ENCODE measurements around the gene MICALL2.

The MICALL2 gene

GRCh38 chr7:1430056-1430845 is 29.0 kb downstream of the MICALL2 start:
- Histone ChIP-seq H3K36me3 (ENCODE audit: control insufficient read depth, insufficient read depth, low read length) (no peaks in the 10 kb centered on the region), H3K9me3 (ENCODE audit: control insufficient read depth, insufficient read depth, low read depth, low read length) (no peaks in the 10 kb centered on the region), H3K27ac (ENCODE audit: low read depth, low read length) (no peak overlapping the region), H3K27me3 (ENCODE audit: control insufficient read depth, insufficient read depth, low read length) (no peaks in the 10 kb centered on the region), H3K4me1 (ENCODE audit: control insufficient read depth, insufficient read depth, low read length) (peaks cover 8% of the 10 kb centered on the region; the same call in 1 of the 2 replicates), H3K9ac (ENCODE audit: low read length) (no peak overlapping the region), H3K4me3 (ENCODE audit: low read depth, low read length) (no peak overlapping the region)

- H3K36me3 ChIP-seq (ENCODE audit: control insufficient read depth, insufficient read depth, low read length) = no peaks in the 10 kb centered on the region
- no peaks in the 10 kb centered on the region; the same call in 1 of the 2 replicates for H3K27me3 ChIP-seq (ENCODE audit: control insufficient read depth, insufficient read depth, low read length)
- H3K4me1 ChIP-seq (ENCODE audit: control insufficient read depth, insufficient read depth, low read length) = peaks cover 8% of the 10 kb centered on the region; the same call in 1 of the 2 replicates
- H3K9ac ChIP-seq (ENCODE audit: low read length) = no peak overlapping the region
- H3K27ac ChIP-seq (ENCODE audit: low read depth, low read length) = no peak overlapping the region
- H3K4me3 ChIP-seq (ENCODE audit: low read depth, low read length) = no peak overlapping the region
- H3K9me3 ChIP-seq (ENCODE audit: control insufficient read depth, insufficient read depth, low read depth, low read length) = no peaks in the 10 kb centered on the region
Observed at GRCh38 chr7:1428941-1429501, 30.2 kb downstream of the MICALL2 start.

DNA sequence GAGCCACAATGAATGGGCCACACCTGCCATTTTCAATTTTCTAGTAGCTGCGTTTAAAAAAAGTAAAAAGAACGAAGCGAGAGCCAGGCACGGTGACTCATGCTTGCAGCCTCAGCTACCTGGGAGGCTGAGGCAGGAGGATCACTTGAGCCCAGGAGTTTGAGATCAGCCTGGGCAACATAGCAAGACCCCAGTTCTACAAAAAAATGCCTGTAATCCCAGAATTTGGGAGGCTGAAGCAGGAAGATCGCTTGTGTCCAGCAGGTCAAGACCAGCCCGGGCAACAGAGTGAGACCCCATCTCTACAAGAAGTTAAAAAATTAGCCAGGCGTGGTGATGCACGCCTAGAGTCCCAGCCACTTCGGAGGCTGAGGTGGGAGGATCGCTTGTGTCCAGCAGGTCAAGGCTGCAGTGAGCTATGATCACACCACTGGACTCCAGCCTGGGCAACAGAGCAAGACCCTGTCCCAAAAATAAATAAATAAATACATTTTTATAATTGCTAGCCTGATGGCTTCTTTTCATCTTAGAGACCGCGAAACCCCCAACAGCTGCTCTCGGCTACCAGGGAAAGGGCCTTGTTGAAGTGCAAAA is 32.1 kb downstream of the MICALL2 start:
- no peak overlapping the region for H3K27ac ChIP-seq (ENCODE audit: low read depth, low read length)
- H3K9me3 ChIP-seq (ENCODE audit: control insufficient read depth, insufficient read depth, low read depth, low read length) = no peaks in the 10 kb centered on the region
- no peaks in the 10 kb centered on the region for H3K36me3 ChIP-seq (ENCODE audit: control insufficient read depth, insufficient read depth, low read length)
- no peak overlapping the region for H3K4me3 ChIP-seq (ENCODE audit: low read depth, low read length)
- H3K9ac ChIP-seq (ENCODE audit: low read length) = no peak overlapping the region
- H3K27me3 ChIP-seq (ENCODE audit: control insufficient read depth, insufficient read depth, low read length) = peaks cover 6% of the 10 kb centered on the region; the same call in 1 of the 2 replicates
- peaks cover 8% of the 10 kb centered on the region; the same call in 1 of the 2 replicates for H3K4me1 ChIP-seq (ENCODE audit: control insufficient read depth, insufficient read depth, low read length)

DNA sequence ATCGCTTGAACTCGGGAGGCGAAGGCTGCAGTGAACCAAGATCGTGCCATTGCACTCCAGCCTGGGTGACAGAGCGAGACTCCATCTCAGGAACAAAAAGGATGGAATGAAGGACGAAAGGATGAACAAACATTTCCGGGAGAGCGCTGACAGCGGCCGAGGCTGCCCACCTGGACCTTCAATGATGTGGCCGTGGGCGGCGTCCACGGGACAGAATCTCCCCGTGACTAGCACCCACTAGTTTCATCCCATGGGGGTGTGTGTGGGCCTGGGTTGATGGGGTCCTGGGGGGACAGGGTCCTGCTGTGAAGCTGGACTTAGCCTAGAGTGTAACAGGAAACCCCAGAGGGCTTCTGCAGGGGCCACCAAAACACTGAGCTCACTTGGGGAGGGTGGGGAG is 32.8 kb downstream of the MICALL2 start:
- Histone ChIP-seq H3K4me1 (ENCODE audit: control insufficient read depth, insufficient read depth, low read length) (peaks cover 8% of the 10 kb centered on the region; the same call in 1 of the 2 replicates), H3K9me3 (ENCODE audit: control insufficient read depth, insufficient read depth, low read depth, low read length) (no peaks in the 10 kb centered on the region), H3K27me3 (ENCODE audit: control insufficient read depth, insufficient read depth, low read length) (peaks cover 6% of the 10 kb centered on the region; the same call in 1 of the 2 replicates), H3K27ac (ENCODE audit: low read depth, low read length) (no peak overlapping the region), H3K4me3 (ENCODE audit: low read depth, low read length) (no peak overlapping the region), H3K36me3 (ENCODE audit: control insufficient read depth, insufficient read depth, low read length) (no peaks in the 10 kb centered on the region), H3K9ac (ENCODE audit: low read length) (no peak overlapping the region)

GRCh38 chr7:1425292-1426136 is 33.8 kb downstream of the MICALL2 start:
- peaks cover 8% of the 10 kb centered on the region; the same call in 1 of the 2 replicates for H3K4me1 ChIP-seq (ENCODE audit: control insufficient read depth, insufficient read depth, low read length)
- H3K27me3 ChIP-seq (ENCODE audit: control insufficient read depth, insufficient read depth, low read length) = peaks cover 6% of the 10 kb centered on the region; the same call in 1 of the 2 replicates
- H3K36me3 ChIP-seq (ENCODE audit: control insufficient read depth, insufficient read depth, low read length) = no peaks in the 10 kb centered on the region
- no peak overlapping the region for H3K27ac ChIP-seq (ENCODE audit: low read depth, low read length)
- no peak overlapping the region for H3K9ac ChIP-seq (ENCODE audit: low read length)
- no peaks in the 10 kb centered on the region for H3K9me3 ChIP-seq (ENCODE audit: control insufficient read depth, insufficient read depth, low read depth, low read length)
- no peak overlapping the region for H3K4me3 ChIP-seq (ENCODE audit: low read depth, low read length)

- no peak overlapping the region for H3K9ac ChIP-seq (ENCODE audit: low read length)
- H3K27ac ChIP-seq (ENCODE audit: low read depth, low read length) = no peak overlapping the region
- H3K4me3 ChIP-seq (ENCODE audit: low read depth, low read length) = no peak overlapping the region
- peaks cover 6% of the 10 kb centered on the region; the same call in 1 of the 2 replicates for H3K27me3 ChIP-seq (ENCODE audit: control insufficient read depth, insufficient read depth, low read length)
- H3K4me1 ChIP-seq (ENCODE audit: control insufficient read depth, insufficient read depth, low read length) = peaks cover 5% of the 10 kb centered on the region; the same call in 1 of the 2 replicates
- no peaks in the 10 kb centered on the region for H3K36me3 ChIP-seq (ENCODE audit: control insufficient read depth, insufficient read depth, low read length)
- H3K9me3 ChIP-seq (ENCODE audit: control insufficient read depth, insufficient read depth, low read depth, low read length) = no peaks in the 10 kb centered on the region
Observed at GRCh38 chr7:1424041-1424440, 35.2 kb downstream of the MICALL2 start.

DNA sequence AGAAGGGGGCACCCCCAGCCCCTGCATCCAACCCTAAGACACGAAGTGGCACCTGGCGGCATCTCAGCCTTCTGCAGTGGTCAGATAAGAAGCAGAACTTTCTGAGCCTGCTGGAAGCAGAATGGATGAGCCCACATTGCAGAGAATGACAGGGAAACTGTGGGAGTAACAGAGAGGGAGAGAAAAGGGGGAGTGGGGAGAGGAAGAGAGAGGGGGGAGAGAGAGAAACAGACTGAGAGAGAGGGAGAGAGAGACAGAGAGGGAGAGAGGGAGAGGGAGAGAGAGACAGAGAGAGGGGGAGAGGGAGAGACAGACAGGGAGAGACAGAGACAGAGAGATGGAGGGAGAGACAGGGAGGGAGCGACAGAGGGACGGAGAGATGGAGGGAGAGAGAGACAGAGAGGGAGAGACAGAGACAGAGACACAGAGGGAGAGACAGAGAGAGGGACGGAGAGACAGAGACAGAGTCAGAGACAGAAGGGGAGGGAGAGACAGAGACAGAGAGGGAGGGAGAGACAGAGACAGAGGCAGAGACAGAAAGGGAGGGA is 35.9 kb downstream of the MICALL2 start:
- Histone ChIP-seq H3K4me3 (ENCODE audit: low read depth, low read length) (no peak overlapping the region), H3K36me3 (ENCODE audit: control insufficient read depth, insufficient read depth, low read length) (no peaks in the 10 kb centered on the region), H3K9ac (ENCODE audit: low read length) (no peak overlapping the region), H3K27ac (ENCODE audit: low read depth, low read length) (no peak overlapping the region), H3K9me3 (ENCODE audit: control insufficient read depth, insufficient read depth, low read depth, low read length) (no peaks in the 10 kb centered on the region), H3K27me3 (ENCODE audit: control insufficient read depth, insufficient read depth, low read length) (peaks cover 6% of the 10 kb centered on the region; the same call in 1 of the 2 replicates), H3K4me1 (ENCODE audit: control insufficient read depth, insufficient read depth, low read length) (no peaks in the 10 kb centered on the region)

DNA sequence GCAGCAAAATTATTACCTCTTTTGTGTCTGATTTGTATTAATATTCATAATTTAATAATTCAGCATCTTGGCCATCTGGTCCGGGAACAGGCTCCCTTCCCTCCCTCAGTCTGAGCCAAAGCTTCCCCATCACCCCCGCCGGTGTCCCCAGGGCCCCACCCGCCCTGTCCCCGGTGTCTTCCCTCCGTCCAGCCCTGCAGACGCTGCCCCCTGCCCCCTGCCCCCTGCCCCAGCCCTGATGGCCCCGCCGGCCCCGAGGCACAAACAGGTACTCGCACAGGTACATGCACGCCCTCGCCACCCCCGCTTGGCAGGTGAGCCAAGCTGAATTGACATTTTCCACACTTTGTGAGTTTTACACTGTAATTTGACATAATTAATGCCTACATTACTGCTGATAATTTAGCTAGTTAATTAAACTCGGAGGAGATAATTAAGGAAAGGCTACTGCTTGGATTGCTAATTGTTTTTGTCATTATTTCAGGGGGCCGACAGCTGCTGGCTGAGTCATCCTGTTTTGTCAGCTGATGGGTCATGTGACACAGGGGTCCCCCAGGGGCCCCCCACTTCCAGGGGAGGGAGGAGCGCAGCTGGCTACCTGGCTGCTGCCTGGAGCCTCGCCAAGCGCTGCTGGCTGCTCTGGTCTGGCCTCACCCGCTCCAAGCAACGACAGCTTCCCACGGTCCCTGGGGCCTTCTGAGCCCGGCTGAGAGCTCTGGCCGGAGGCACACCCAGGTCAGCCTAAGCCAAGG is 36.6 kb downstream of the MICALL2 start:
- no peak overlapping the region for H3K27ac ChIP-seq (ENCODE audit: low read depth, low read length)
- H3K4me3 ChIP-seq (ENCODE audit: low read depth, low read length) = no peak overlapping the region
- H3K36me3 ChIP-seq (ENCODE audit: control insufficient read depth, insufficient read depth, low read length) = no peaks in the 10 kb centered on the region
- H3K27me3 ChIP-seq (ENCODE audit: control insufficient read depth, insufficient read depth, low read length) = peaks cover 9% of the 10 kb centered on the region; the same call in 1 of the 2 replicates
- H3K4me1 ChIP-seq (ENCODE audit: control insufficient read depth, insufficient read depth, low read length) = no peaks in the 10 kb centered on the region
- H3K9me3 ChIP-seq (ENCODE audit: control insufficient read depth, insufficient read depth, low read depth, low read length) = no peaks in the 10 kb centered on the region
- H3K9ac ChIP-seq (ENCODE audit: low read length) = no peak overlapping the region

DNA sequence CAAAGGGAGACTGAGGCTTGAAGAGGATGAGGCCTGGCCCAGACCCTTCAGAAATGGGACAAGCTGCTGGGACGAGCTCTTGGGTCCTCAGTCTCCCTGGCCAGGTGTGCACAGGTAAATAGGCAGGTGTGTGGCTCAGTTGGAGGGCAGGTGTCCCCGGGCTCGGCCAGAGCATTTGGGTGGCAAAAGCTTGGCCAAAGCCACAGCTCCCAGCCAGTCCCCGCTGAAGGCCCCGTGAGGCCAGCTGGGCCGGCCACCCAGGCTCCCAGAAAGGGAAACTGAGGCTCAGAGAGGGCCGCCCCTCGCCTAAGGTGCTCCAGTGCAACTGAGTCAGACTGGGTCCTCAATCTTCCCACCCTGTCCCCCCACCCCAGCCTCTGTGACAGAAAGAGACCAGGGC is 37.3 kb downstream of the MICALL2 start:
- Histone ChIP-seq H3K4me1 (ENCODE audit: control insufficient read depth, insufficient read depth, low read length) (no peaks in the 10 kb centered on the region), H3K9ac (ENCODE audit: low read length) (no peak overlapping the region), H3K9me3 (ENCODE audit: control insufficient read depth, insufficient read depth, low read depth, low read length) (no peaks in the 10 kb centered on the region), H3K36me3 (ENCODE audit: control insufficient read depth, insufficient read depth, low read length) (no peaks in the 10 kb centered on the region), H3K27me3 (ENCODE audit: control insufficient read depth, insufficient read depth, low read length) (peaks cover 16% of the 10 kb centered on the region; the same call in 1 of the 2 replicates), H3K4me3 (ENCODE audit: low read depth, low read length) (no peak overlapping the region), H3K27ac (ENCODE audit: low read depth, low read length) (no peak overlapping the region)

All from HUES6 (cell line).